ENCODE measurements around the gene PBRM1.

The PBRM1 gene

GRCh38 chr3:52568069-52568468, 117.6 kb downstream of the PBRM1 start:
- no peak overlapping the region for H3K4me3 Mint-ChIP-seq
- TF ChIP-seq CTCF (IDR thresholded peaks at IDR 0.05; ENCODE audit: unreplicated experiment in 3 of 3): no peak
- H3K36me3 Mint-ChIP-seq (ENCODE audit: low read depth): peaks cover 45% of the 10 kb centered on the region
- no peak overlapping the region for H3K27ac Mint-ChIP-seq
- no peaks in the 10 kb centered on the region for H3K9me3 Mint-ChIP-seq
- no peaks in the 10 kb centered on the region for H3K4me1 Mint-ChIP-seq
- no peaks in the 10 kb centered on the region for H3K27me3 Mint-ChIP-seq (ENCODE audit: low read depth)

- Mint-ChIP-seq H3K36me3 (ENCODE audit: low read depth) (peaks cover 60% of the 10 kb centered on the region), H3K27me3 (ENCODE audit: low read depth) (no peaks in the 10 kb centered on the region), H3K4me3 (no peak overlapping the region), H3K27ac (no peak overlapping the region), H3K4me1 (no peaks in the 10 kb centered on the region), H3K9me3 (no peaks in the 10 kb centered on the region)
- no peak for TF ChIP-seq CTCF (IDR thresholded peaks at IDR 0.05; ENCODE audit: unreplicated experiment in 3 of 3)
Measured at GRCh38 chr3:52563984-52564383, 121.7 kb downstream of the PBRM1 start.

GRCh38 chr3:52561028-52561747, 124.5 kb downstream of the PBRM1 start:
- Mint-ChIP-seq H3K4me1 (no peaks in the 10 kb centered on the region), H3K9me3 (no peaks in the 10 kb centered on the region), H3K27ac (no peak overlapping the region), H3K4me3 (no peak overlapping the region), H3K27me3 (ENCODE audit: low read depth) (no peaks in the 10 kb centered on the region), H3K36me3 (ENCODE audit: low read depth) (peaks cover 62% of the 10 kb centered on the region)
- no peak for TF ChIP-seq CTCF (IDR thresholded peaks at IDR 0.05; ENCODE audit: unreplicated experiment in 3 of 3)

GRCh38 chr3:52558436-52558835, 127.3 kb downstream of the PBRM1 start:
- no peak for TF ChIP-seq CTCF (IDR thresholded peaks at IDR 0.05; ENCODE audit: unreplicated experiment in 3 of 3)
- Mint-ChIP-seq H3K27ac (no peak overlapping the region), H3K27me3 (ENCODE audit: low read depth) (no peaks in the 10 kb centered on the region), H3K36me3 (ENCODE audit: low read depth) (peaks cover 74% of the 10 kb centered on the region), H3K4me1 (no peaks in the 10 kb centered on the region), H3K4me3 (no peak overlapping the region), H3K9me3 (no peaks in the 10 kb centered on the region)

- Mint-ChIP-seq H3K36me3 (ENCODE audit: low read depth) (peaks cover 67% of the 10 kb centered on the region), H3K4me3 (no peak overlapping the region), H3K27ac (no peak overlapping the region), H3K27me3 (ENCODE audit: low read depth) (no peaks in the 10 kb centered on the region), H3K9me3 (no peaks in the 10 kb centered on the region), H3K4me1 (no peaks in the 10 kb centered on the region)
- TF ChIP-seq CTCF (IDR thresholded peaks at IDR 0.05; ENCODE audit: unreplicated experiment in 3 of 3): no peak
Measured at GRCh38 chr3:52557011-52557960, 128.4 kb downstream of the PBRM1 start.
